ENCODE data around the gene AKAP17A.

Gene AKAP17A

DNA sequence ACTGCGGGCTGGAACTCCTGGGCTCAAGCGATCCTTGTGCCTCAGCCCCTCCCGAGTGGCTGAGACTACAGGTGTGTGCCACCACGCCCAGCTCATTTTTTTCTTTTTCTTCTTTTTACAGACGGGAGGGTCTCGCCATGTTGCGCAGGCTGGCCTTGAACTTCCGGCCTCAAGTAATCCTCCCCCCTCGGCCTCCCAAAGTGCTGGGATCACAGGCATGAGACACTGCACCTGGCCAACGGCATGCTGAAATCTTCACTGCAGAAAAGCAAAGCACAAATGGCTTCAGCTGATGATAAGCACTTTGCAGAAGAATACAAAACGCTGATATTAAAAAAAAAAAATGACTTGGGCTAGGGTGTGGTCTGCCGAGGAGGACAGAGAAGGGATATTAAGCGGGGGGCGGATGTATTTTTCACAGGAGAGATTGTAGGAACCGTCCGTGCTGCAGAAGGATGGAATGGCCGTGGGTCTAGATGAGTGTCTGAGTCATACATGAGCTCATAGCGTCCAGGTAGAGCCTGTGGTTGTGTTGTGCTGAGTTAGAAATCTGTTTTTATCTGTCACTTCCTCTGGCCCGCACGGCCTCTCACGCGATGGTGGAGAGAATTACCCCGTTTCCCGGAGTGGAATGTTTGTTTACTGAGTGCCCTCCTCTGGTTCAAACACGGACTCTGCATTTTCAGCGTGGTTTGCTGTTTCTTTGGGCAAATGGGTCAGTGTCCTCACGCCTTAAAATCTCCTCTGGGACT is 8.5 kb upstream of the AKAP17A start:
- DNase-seq = no peak

DNA sequence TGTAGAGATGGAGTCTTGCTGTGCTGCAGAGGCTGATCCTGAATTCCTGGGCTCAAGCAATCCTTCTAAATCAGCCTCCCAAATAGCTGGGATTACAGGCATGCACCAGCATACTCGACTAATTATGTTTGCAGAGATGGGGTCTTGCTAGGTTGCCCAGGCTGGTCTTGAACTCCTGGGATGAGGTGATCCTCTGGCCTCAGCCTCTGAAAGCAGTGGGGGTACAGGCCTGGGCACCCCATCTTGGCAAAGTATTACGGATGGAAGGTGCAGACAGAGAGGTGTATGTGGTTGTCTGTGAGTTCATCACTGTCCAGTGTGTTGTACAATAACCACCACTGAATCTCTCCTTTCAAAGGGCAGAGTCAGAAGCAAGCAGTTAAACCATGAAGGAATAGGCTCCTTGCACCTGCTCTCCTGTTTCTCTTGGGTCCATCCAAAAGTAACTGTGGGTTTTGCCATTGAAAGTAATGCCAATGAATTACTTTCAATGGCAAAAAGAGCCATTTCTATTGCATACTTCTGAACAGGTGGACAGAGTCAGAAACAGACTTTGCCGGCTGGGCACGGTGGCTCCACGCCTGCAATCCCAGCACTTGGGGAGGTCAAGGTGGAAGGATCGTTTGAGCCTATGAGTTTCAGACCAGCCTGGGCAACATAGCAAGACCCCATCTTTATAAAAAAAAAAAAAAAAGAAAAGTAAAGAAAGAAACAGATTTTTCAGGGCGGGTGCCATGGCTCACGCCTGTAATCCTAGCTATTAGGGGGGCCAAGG is 7.0 kb upstream of the AKAP17A start:
- DNase-seq = no peak

GRCh38 chrX:1587161-1587560 is 4.2 kb upstream of the AKAP17A start:
- no peak for DNase-seq

- no peak for DNase-seq
Measured at GRCh38 chrX:1589356-1590130, 1.9 kb upstream of the AKAP17A start.

DNA sequence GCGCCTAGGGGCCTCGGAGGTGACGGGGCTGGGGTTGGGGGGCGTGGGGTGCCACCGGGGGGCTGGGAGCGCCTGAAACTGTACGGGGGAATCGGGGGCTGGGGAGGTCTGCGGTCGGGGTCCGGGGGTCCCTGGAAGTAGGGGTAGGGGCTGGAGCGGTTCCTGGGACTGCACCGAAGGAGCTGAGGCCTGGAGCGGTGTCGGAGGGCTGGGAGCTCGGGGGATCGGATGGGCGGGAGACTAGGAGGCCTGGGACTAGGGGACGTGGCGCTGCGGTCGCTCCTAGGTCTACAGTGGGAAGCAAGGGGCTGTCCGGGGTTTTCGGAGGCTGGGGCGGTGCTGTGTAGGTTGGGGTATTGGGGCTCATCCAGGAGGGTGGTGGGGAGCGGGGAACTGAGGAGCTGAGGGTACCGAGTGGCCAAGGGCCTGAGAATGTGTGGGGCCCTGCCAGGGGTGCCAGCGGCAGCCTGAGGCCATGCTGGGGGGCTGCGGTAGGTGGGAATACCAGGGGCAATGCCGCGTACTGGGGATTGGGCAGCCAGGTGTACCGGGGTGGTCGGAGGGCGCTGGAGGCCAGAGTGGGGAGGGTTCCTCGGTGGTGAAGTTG is 562 bp downstream of the AKAP17A start:
- no peak for DNase-seq

GRCh38 chrX:1592470-1593142 is 1.2 kb downstream of the AKAP17A start:
- DNase-seq = no peak

DNA sequence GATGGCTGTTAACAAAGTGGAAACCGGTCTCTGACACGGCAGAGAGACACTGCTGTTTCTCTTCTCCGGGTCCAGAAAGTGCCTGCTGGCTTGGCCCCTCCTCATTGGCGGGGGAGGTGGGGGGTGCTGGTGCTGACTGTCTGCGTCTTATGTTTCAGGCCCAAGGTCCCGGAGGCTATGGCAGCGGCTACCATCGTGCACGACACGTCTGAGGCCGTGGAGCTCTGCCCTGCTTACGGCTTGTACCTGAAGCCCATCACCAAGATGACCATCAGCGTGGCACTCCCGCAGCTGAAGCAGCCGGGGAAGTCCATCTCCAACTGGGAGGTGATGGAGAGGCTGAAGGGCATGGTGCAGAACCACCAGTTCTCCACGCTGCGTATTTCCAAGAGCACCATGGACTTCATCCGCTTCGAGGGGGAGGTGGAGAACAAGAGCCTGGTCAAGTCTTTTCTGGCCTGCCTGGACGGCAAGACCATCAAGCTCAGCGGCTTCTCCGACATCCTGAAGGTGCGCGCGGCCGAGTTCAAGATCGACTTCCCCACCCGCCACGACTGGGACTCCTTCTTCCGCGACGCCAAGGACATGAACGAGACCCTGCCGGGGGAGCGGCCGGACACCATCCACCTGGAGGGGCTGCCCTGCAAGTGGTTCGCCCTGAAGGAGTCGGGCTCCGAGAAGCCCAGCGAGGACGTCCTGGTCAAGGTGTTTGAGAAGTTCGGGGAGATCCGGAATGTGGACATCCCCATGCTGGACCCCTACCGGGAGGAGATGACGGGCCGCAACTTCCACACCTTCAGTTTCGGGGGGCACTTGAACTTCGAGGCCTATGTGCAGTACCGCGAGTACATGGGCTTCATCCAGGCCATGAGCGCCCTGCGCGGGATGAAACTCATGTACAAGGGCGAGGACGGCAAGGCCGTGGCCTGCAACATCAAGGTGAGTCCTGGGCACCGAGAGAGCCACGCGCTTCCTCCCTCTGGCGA is 2.2 kb downstream of the AKAP17A start:
- DNase-seq = no peak

DNA sequence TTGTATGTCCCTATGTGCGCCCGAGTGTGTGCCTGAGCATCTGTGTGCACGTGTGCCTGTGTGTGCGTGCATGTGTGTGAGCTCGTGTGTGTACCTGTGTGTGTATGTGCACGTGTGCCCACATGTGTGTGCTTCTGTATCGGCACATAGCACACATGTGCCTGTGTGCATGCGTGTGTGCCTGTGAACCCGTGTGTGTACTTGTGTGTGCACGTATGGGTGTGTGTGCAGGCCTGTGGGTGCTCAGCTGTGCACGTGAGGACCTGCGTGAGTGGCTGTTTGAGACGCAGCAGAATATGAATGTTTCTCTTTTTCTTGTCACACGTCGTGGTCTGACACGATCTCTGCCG is 4.3 kb downstream of the AKAP17A start:
- no peak for DNase-seq

DNA sequence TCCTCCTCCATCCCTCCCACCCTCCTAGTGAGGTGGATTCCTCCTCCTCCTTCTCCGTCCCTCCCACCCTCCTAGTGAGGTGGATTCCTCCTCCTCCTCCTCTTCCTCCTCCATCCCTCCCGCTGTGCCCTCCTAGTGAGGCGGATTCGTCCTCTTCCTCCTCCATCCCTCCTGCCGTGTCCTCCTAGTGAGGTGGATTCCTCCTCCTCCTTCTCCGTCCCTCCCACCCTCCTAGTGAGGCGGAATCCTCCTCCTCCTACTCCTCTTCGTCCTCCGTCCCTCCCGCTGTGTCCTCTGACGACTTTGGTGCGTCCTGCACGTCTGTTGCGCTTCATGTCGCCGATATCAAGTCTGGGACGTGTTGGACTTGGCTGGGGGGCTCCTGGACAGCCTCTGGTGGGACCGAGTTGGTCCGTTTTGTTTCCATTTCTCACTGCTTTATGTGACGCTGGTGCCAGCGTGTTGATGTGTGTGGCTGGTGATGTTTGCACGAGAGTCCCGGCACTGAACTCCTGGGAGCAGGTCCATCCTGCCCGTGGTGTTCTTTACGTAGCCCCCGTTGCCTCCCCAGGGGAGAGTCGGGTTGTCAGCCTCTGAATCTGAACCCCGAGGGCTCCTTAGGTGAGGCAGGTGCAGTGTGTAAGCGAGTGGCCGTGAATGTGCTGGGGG is 5.4 kb downstream of the AKAP17A start:
- DNase-seq = no peak

GRCh38 chrX:1597345-1598020 is 6.1 kb downstream of the AKAP17A start:
- DNase-seq = no peak

DNA sequence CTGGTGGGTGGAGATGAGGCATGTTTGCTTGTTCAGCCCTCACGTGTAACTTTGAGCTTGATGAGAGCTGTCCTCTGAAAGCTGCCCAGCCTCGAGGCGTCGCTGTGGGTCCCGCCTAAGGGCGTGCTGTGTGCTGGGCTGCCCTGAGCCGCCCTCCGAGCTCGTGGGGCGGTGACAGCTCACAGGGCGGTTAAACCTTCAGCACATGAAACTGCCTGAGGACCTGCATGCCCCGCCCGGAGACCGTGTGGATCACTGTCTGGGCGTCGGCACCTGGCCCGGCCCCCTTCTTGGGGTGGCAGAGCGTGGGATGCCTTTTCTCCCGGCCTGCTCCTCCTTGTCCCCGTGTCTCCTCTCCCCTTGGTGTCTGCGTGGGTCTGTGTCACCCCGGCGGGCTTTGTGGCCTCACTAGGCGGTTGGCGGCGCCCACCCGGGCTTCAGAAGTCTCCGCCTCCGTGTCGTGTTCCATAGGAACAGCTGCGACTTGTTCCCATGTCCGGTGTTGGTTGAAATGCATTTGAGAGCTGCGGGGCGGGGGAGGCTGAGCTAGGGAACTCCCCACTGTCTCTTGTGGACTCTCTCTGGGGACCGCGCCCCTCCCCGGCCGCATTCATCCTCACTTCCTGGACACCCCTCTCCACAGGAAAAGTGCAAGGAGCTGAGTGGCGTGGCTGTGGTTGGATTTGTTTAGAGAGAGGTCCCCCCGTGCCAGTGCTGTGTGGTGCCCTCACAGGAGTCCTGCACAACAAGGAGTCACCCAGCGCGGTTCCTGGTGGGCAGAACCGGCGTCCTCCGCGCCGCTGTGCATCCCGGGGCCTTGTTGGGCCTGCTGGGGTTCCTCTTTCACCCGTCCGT is 6.8 kb downstream of the AKAP17A start:
- no peak for DNase-seq

DNA sequence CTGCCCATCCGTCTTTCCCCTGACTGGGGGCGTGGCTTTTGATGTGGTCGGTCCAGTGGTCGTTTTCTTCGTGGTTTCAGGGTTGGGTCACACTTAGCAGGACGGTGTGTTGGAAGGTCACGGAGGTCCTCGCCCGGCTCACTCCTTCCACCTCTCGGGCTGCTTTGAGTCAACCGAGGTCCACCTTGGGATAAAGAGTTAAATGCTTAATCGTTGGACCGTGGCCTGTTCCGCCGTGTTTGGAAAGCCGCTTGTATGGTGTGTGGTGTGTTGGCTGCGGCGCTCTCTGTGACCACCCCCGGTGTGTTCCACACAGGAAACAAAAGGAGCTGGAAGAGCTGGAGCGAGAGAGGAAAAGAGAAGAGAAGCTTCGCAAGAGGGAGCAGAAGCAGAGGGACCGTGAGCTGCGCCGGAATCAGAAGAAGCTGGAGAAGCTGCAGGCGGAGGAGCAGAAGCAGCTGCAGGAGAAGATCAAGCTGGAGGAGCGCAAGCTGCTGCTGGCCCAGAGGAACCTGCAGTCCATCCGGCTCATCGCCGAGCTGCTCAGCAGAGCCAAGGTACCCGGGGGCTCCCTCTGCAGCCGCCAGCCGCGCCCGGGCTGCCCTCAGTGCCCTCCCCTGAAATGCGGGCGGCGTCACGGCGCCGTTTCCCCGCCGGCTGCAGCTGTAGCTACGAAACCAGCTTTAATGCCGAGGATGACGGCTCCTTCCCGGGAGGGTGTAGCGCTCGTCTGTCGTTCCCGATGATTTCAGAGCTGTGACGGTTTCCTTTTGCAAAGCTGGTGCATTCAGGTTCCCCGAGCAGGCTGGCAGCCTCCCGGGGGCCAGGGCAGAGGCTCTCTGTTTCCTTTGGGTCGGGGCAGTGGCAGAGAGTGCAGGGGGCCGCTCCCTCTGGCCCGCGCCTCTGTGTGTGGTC is 7.7 kb downstream of the AKAP17A start:
- no peak for DNase-seq

- no peak for DNase-seq
Measured at GRCh38 chrX:1599791-1600405, 8.5 kb downstream of the AKAP17A start.

GRCh38 chrX:1600406-1601050 is 9.1 kb downstream of the AKAP17A start:
- DNase-seq = no peak

DNA sequence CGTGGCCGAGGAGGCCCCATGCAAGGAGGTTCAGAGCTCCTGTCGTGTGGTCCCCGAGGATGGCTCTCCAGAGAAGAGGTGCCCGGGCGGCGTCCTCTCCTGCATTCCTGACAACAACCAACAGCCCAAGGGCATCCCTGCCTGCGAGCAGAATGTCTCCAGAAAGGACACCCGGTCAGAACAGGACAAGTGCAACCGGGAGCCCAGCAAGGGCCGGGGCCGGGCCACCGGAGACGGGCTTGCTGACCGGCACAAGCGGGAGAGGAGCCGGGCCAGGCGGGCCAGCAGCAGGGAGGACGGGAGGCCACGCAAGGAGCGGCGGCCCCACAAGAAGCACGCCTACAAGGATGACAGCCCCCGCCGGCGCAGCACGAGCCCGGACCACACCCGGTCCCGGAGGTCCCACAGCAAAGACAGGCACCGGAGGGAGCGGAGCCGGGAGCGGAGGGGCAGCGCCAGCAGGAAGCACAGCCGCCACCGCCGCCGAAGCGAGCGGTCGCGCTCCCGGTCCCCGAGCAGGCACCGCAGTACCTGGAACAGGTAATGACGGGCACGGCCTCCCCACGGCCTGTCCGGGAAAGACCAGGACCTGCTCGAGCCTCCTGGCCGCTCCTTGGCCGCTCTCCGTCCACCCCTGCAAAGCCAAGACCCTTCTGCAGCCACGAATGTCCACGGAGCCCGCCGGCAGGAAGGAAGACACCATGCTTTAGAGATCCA is 9.8 kb downstream of the AKAP17A start:
- no peak for DNase-seq

DNA sequence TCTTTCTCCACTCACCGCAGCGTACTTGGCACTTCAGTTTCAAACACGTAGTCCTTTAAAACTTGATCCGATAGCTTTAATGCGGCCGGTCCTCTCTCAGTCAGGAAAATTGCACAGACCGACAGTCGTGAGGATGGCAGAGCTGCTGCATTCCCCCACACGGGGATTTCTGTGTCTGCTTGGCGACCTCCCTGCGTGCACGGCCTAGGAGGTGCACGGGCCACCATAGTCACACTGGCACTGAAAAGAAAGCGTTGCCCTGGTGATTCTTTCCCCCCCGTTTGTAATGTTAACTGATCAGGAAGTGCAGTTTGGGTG is 10.3 kb downstream of the AKAP17A start:
- DNase-seq = no peak

DNA sequence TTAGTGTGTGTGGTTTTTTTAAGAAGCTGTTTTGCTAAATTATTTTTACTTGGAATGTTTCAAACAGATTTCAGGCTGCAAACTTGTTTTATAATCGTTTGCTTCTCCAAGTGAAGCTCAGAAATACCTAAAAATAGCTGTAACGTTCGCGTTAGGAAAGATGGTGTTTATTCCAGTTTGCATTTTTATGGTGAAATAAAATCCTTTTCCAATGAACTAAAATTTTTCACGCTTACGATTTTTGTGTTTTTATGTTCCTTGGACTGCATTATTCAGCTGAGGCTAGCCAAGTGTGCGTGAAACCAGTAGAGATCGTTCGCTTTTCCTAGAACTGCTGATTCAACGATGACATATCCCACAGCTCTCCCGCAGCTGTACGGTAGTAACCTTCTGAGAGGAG is 10.9 kb downstream of the AKAP17A start:
- DNase-seq = no peak

Data from NCI-H2171 (cell line).